HG02678 (cell line): Measurements from ENCODE around the gene RNF212.

Experiments used
- ATAC-seq: cut with Tn5 transposase; IDR thresholded peaks from one replicate; pipeline ENCODE4 v1.9.1; 2021; ENCODE audit warnings: mild to moderate bottlenecking, moderate library complexity; ENCODE audit not compliant: unreplicated experiment

RNF212 gene

DNA sequence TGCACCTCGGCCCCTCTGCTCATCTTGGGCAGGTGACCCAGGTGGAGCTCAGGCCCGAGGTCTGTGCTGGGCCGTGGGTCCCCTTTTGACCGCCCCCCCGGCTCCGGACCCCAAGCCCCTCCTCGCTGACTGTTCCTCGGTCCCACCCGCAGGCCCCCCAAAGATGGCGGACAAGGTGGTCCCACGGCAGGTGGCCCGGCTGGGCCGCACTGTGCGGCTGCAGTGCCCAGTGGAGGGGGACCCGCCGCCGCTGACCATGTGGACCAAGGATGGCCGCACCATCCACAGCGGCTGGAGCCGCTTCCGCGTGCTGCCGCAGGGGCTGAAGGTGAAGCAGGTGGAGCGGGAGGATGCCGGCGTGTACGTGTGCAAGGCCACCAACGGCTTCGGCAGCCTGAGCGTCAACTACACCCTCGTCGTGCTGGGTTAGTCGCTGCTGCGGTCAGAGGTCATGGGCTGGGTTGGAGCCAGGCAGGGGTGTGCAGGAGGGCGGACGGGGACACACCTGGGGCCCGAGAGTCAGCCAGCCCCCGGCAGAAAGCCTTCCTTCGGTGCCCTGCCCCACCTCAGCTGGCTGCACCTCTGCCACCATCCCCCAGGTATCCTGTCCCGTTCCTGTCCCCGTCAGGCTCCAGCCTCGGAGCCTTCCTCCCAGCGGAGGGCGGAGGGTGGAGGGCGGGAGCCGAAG lies 91.2 kb downstream of the RNF212 start:
- ATAC-seq = no peak
